NCI-H2196 (cell line): Measurements from ENCODE around the gene SLC2A2.
A peak's percentile ranks its signal among the peaks of the same experiment; 100 is the strongest.
"Not testable (repeated sequence)": the region's sequence is repeated elsewhere in the genome, so short reads cannot be mapped to it uniquely, and the experiment has no call there.

Experiments
- DNase-seq: peaks from one replicate; lab custom pipeline; 2025; ENCODE audit not compliant: unreplicated experiment; lab: John Stamatoyannopoulos, UW

Gene SLC2A2

DNA sequence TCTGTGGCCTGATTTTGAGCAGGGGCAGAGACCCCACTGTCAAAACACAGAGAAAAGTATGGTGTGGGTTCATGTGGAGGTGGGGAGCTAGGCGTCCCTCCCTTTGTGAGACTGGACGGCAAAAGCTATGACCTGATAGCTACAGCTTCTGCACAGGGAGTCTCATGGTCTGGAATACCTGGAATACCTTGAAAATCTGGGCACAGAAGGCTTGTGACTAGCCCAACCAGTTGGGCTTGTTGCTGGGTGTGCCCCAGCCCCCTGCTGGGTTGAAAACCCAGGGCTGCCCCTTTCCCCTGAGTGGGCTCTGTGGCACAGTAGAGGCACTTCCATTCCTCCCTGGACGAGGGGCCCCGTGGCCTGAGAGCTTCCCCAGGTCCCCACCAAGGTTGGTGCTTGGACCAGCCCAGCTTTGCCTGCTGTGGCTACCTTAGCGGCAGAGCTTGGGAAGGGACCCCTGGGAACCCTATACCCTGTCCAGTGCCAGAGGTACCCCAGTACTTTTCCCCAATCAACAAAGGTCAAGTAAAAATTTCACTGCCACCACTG lies 37.3 kb downstream of the SLC2A2 start:
- DNase-seq: no peak

DNA sequence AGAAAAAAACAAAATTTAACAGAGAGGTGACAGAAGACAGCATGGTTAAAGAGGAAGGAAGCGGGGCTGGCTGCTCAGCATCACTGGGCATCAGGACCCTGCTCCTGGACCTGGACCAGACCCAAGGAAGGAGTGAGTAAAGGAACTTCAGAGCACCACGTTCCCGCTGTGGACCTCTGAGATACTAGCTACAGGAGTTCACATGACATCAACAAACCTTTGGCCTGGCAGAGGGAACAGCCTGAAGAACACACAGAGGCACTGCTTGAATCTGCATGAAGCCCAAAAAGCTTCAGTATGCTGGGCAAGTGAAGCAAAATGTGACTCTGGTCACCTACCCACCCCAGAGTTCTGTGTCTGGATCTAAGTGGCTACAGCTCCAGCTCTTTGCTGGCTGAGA lies 38.1 kb downstream of the SLC2A2 start:
- no peak for DNase-seq

DNA sequence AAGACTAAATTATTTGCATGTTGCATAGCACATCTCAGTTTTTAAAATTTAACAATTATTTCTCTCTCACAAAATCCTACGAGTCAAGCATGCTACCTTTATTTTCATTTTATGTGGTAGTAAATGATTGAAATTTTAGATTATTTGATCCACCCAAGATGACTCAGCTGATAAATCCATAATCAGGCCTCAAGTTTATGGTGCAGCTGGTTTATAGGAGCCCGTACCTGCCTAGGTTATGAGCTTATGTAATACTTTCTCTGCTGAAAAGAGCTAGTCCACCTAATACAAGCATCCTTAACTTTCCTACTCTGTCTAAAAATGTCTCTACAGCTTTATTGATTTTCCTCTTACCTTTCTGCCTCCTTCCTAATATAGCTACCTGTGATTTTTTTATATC lies 41.2 kb downstream of the SLC2A2 start:
- no peak for DNase-seq

DNA sequence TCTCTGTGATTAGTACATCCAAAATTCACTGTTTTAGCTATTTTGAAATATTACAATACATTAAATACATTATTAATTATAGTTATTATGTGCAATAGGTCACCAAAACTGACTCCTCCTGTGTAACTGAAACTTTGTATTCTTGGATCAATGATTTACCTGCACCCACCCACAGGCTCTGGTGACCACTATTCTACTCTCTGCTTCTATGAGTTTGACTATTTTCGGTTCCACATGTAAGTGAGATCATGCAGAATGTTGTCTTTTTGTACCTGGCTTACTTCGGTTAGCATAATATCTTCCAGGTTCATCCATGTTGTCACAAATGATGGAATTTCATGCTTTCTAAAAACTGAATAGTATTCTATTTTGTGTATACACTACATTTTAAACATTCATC lies 43.8 kb downstream of the SLC2A2 start:
- DNase-seq: no peak

DNA sequence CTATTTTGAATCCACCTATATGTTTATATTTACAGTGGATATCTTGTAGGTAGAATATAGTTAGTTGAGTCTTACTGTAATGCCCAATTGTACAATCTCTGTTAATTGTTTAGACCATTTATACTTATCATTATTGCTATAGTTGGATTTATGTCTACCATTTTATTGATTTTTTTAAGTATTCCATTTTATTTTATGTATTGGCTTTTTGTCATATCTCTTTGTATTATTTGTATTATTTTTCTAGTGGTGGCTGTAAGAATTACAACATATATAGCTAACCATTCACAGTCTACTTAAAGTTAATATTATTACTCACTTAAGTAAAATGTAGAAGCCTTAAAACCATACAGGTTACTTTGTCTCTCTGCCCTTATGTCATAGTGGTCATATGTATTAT lies 46.1 kb downstream of the SLC2A2 start:
- no peak for DNase-seq

DNA sequence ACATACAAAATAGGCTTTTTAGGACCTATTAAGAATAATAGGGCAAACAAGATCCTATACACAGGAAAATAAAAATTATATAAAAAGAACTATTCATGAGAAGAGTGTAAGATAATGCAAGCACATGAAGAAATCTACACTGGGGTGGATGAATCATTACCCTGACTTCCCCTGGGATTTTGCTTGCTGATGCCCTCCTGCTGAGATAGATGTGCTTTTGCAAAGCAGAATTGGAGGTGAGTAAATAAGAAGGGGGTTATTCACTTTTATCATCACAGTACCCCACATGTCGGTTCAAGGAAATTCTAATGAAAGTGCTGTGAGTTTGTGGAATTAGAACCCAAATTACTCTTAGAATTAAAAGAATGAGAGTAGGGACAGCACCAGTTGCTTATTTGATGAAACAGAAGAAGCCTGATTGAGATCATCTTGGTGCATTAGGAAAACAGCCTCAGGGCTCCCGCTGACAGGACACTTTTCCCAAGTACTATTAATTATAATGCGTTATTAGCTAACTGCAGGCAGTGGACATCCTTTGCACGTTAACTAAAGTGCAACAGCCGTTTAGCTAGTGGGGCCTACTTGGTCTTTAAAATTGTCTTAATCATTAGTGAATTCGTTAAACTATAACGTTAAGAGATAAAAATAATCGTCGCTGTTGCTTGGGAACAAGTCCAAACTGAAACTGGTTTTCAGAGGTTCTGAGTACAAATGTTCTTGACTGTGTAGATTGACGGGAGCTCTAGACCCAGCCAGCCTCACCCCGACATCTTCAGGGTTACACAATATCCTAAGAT lies 48.4 kb downstream of the SLC2A2 start:
- no peak for DNase-seq

DNA sequence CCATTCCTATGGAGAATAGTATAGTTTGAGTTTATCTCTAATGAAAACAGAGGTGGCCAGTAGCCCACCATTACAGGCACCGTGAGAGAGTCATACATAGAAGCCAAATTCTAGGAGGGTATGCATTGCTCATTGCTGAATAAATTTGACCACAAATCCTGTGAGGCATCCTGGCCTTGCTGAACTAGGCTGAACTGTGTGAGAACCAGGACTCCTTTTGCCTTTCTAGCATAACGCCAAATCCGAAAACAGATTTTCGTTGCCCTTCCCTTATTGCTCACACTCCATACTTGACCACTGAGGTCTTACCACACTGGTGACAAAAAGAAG lies 50.4 kb downstream of the SLC2A2 start:
- DNase-seq: no peak

DNA sequence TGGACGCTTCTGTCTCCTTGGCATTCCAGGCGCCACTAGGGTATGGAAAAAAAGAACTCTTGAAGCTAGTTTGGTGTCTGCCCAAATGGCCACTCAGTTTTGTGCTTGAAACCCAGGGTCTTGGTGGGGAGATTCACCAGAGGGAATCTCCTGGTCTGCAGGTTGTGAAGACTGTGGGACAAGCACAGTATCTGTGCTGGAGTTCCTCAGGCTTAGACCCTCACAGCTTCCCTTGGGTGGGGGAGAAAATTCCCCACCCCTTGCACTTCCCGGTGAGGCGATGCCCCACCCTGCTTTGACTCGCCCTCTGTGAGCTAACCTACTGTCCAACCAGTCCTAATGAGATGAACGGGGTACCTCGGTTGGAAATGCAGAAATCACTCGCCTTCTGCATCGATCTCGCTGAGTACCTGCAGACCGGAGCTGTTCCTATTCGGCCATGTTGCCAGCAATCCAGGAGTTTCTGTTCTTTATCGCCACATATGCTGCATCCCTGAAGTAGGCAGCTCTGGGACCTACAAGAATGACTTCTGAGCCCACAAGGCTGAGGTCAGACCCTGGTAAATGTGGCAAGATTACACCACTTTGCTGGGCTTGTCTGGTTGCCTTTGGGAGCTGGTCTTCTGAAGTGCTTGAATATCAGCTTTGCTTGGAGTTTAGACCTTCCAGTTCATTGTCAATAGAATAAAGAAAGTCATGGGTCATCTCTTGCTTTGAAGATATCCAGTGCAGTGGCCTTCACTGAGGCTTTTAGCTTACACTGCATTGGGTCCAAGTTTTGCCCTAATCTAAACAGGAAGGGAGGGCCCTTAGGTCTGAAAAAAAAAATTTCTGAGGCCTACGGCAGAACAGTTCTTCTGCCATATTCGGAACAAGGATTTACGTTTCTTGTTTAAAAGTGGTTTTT lies 51.0 kb downstream of the SLC2A2 start:
- no peak for DNase-seq

DNA sequence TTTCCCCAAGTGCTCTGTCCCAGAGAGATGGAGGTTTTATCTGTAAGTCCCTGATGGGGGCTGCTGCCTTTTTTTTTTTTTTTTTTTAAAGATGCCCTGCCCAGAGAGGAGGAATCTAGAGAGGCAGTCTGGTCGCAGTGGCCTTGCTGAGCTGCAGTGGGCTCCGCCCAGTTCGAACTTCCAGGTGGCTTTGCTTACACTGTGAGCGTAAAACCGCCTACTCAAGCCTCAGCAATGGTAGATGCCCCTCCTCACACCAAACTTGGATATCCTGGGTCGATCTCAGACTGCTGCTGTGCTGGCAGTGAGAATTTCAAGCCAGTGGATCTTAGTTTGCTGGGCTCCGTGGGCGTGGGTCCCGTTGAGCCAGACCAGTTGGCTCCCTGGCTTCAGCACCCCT lies 51.6 kb downstream of the SLC2A2 start:
- no peak for DNase-seq

DNA sequence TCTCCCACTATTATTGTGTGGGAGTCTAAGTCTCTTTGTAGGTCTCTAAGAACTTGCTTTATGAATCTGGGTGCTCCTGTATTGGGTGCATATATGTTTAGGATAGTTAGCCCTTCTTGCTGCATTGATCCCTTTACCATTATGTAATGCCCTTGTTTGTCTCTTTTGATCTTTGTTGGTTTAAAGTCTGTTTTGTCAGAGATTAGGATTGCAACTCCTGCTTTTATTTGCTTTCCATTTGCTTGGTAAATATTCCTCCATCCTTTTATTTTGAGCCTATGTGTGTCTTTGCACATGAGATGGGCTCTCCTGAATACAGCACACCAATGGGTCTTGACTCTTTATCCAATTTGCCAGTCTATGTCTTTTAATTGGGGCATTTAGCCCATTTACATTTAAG lies 53.6 kb downstream of the SLC2A2 start:
- DNase-seq: not testable (repeated sequence)

DNA sequence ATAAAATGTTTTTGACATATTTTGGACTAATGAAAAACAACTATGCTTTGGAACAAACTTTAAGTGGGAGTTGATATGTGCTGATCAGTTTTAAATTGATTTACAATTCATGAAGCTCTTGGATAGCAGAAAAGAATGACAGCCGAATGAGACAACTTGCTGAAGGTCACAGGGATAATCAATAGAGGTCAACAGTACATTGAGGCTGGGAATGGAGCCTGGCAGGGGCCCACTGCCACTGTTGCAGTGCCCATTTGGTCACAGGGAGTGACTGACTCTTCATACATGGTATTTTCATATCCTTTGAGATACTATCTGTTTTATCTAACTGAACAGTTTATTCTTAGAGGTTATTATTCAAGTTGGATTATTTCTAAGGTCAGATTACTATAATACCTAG lies 59.4 kb downstream of the SLC2A2 start:
- no peak for DNase-seq

DNA sequence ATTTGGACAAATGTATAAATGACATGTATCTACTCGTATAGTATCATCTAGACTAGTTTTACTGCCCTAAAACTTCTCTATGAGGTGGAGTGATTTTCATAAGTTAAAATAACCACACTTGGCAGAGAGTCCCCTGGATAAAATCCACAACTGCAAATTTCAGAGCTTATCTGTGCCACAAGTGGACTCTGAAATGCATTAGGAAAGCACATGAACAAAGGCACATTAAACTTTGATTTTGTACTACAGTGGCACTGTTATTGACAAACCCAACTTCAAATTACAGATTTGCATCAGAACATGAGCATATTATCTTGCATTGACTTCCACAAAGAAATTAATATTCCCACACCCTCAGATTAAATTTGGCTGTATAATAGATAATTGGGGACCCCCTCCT lies 60.0 kb downstream of the SLC2A2 start:
- no peak for DNase-seq

DNA sequence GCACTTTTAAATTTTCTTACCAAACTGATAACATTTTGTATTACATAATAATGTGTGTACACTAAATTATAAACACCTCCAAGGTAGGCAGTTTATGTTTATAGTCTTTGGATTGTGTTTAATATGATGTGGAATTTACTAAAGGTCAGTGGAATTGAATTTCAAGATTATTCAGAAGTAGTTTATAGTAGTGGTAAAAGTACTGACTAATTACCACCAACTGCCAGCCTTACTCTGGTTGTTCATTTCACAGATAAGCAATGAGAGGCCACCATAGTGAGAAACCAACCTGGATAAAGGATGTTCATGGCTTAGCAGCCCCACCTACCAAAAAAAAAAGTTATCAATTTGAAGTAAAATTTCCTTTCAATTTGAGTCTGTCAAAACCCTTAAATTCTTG lies 64.1 kb downstream of the SLC2A2 start:
- no peak for DNase-seq

DNA sequence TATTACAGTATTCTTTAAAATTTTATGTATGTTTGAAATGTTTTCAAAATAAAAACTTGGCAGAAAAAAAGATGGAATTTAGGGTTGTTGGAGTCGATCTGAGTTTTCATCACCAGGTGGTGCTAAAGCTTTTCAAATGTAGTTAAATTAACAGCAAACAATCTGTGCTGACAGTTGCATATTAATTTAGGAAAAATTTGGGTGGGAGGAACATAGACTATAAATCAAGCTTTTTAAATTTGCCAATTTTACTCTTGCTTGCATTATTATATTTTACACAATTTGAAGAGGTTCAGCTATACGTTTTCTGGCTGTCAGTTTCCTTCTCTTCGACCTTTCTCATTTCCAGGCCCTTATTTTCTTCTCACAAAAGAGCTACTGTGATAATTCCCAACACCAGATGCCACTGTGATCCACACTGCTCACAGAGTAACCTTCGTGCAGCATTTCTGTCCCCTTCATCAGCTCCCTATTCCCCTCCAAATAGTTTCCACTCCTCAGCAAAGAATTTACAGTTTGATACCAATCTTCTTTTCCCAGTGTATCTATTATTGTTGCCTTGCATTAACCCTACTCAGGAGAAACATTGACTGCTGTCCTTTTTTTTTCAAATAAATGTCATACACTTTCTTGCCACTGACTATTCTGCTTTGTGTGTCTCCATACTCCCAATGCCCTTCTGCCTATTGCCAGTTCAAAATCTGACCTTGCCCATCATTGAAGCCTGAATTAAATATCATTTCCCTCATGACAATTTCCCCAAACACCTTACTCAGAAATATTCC lies 64.7 kb downstream of the SLC2A2 start:
- peak; percentile 71 for DNase-seq

DNA sequence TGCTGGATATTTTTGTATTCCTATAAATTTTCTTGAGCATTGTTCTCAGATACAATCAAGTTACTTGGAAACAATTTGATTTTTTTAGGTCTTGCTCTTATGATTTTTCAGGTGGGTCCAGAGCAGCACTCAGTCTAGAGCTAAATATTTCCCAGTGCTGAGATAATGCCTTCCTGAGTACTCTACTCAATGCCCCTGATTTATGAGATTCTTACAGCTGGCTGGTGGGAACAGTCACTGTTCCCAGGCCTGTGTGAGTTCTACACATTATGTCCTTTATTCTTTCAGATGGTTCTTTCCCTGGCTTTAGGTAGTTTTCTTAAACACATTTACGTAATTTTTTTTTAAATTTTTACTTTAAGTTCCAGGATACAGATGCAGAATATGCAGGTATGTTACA lies 67.1 kb downstream of the SLC2A2 start:
- DNase-seq: no peak

DNA sequence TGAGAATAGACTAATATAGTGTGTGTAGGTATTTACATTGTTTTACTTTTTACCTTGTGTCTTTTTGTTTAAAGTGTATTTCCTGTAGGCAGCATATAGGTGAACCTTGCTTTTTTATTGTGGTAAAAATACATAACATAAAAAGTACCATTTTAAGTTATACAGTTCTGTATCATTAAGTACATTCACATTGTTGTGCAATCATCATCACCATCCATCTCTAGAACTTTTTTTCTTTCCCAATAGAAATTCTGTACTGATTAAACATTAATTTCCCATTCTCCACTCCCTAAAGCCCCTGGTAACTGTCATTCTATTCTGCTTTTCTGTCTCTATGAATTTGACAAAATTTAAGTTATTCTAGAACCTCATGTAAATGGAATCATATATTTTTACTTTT lies 69.9 kb downstream of the SLC2A2 start:
- no peak for DNase-seq

DNA sequence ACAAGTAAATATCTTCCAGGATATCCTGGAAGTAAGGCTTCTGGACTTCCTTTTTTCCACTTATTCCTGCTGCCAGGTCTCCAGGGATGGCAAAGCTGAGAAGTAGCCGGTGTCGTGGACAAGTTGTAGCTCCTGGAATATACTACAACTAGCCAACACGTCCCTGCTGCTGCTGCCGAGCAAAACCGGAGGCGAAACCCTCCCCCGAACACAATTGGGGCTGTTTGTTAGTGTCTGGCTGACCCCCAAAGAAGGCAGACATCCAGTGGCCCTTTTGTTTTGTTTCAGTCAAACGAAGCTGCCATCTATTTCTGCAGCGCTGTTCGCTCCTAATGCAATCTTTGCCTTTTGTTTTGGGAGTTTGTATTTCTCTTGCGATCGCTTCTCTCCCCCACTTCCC lies 72.8 kb downstream of the SLC2A2 start:
- no peak for DNase-seq

DNA sequence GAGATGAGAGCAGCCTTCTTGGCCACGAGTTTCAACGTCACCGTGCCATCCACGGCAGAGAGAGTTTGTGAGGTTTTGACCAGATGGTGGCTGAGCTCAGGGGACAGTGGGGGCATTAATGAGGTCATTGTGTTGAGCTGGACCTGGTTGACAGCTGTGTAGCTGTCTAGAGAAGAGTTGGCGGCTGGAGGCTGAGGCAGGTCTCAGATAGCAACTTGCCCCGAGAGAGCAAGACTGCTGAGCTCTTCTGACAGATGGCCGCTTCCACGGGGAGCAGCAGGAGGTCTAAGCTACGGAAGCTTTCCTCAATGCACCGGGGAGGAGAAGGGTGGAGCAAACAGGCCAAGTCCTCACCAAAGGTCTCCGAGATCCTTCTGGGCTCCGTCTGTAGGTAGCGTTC lies 73.3 kb downstream of the SLC2A2 start:
- no peak for DNase-seq

DNA sequence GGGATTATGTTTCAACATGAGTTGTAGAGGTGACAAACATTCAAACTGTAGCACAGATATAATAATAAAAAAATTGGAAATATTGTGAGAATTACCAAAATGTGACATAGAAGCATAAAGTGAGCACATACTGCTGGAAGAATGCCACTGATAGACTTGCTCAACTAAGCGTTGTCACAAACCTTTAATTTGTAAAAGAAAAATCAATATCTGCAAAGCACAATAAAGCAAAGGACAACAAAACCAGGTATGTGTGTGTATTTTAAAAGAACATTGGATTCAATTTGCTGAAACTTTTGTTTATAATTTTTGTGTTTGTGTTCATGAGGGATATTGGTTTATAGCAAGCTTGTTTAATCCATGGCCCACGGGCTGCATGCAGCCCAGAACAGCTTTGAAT lies 77.3 kb downstream of the SLC2A2 start:
- no peak for DNase-seq

DNA sequence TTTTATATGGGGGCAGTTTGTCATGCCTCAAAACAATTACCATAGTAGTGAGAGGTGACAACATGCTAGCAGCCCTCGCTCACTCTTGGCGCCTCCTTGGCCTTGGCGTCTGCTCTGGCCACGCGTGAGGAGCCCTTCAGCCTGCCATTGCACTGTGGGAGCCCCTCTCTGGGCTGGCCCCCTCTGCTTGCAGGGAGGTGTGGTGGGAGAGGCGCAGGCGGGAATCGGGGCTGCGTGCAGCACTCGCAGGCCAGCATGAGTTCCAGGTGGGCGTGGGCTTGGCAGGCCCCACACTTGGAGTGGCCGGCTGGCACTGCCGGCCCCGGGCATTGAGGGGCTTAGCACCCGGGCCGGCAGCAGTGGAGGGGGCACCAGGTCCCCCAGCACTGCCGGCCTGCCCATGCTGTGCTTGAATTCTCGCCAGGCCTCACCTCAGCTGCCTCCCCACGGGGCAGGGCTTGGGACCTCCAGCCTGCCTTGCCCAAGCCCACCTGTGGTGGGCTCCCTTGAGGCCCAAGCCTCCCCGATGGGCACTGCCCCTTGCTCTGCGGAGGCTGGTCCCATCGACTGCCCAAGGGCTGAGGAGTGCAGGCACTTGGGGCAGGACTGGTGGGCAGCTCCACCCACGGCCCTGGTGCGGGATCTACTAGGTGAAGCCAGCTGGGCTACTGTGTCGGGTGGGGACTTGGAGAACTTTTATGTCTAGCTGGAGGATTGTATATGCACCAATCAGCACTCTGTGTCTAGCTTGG lies 79.3 kb downstream of the SLC2A2 start:
- no peak for DNase-seq
